Neural crest cell (in vitro differentiated cells): ENCODE data around the gene STAT3. TPM values are rescaled to one million over a fixed set of nuclear protein-coding genes. Genes with fewer than 3 reads are reported as not detected.
A peak's percentile ranks its signal among the peaks of the same experiment; 100 is the strongest.

Experiments used
- DNase-seq: peaks from one replicate; pipeline ENCODE4 v3.0.0; 2021; ENCODE audit warnings: low read depth, mixed read lengths, low spot score
- H3K27ac Mint-ChIP-seq: one replicate; pipeline ENCODE4 v1.8.0; 2021; ENCODE audit warnings: mild to moderate bottlenecking, mixed read lengths; ENCODE audit not compliant: unreplicated experiment
- H3K27me3 Mint-ChIP-seq: 2 replicates; pipeline ENCODE4 v1.8.0; 2021; ENCODE audit warnings: low read depth, mild to moderate bottlenecking, mixed read lengths
- H3K36me3 Mint-ChIP-seq: 2 replicates; pipeline ENCODE4 v1.8.0; 2021; ENCODE audit warnings: low read depth, mild to moderate bottlenecking, mixed read lengths
- H3K4me1 Mint-ChIP-seq: 2 replicates; pipeline ENCODE4 v1.8.0; 2021; ENCODE audit warnings: mixed read lengths
- H3K4me3 Mint-ChIP-seq: one replicate; pipeline ENCODE4 v1.8.0; 2021; ENCODE audit warnings: mild to moderate bottlenecking, mixed read lengths
- H3K9me3 Mint-ChIP-seq: 2 replicates; pipeline ENCODE4 v1.8.0; 2021; ENCODE audit warnings: mixed read lengths
- total RNA-seq: library from RNA; stranded (reverse); gene quantifications from 2 replicates; pipeline ENCODE4 v1.2.1, GENCODE V29; 2021
- TF ChIP-seq, protein P1 (sequence below): fragments of 200-600 bp; sonication (generic); conservative IDR thresholded peaks from 2 replicates; pipeline ENCODE4 v1.5.0; 2021; ENCODE audit warnings: antibody characterized with exemption, mild to moderate bottlenecking

Gene STAT3
- total RNA-seq, 1 donor from 2014 or later: 40.9 TPM

GRCh38 chr17:42340691-42341127, 47.5 kb downstream of the STAT3 start:
- Mint-ChIP-seq H3K4me1 (peaks cover 10% of the 10 kb centered on the region), H3K9me3 (no peaks in the 10 kb centered on the region), H3K4me3 (no peak overlapping the region), H3K27ac (no peak overlapping the region), H3K36me3 (peaks cover 3% of the 10 kb centered on the region), H3K27me3 (no peaks in the 10 kb centered on the region)
- TF ChIP-seq, protein P1, sequence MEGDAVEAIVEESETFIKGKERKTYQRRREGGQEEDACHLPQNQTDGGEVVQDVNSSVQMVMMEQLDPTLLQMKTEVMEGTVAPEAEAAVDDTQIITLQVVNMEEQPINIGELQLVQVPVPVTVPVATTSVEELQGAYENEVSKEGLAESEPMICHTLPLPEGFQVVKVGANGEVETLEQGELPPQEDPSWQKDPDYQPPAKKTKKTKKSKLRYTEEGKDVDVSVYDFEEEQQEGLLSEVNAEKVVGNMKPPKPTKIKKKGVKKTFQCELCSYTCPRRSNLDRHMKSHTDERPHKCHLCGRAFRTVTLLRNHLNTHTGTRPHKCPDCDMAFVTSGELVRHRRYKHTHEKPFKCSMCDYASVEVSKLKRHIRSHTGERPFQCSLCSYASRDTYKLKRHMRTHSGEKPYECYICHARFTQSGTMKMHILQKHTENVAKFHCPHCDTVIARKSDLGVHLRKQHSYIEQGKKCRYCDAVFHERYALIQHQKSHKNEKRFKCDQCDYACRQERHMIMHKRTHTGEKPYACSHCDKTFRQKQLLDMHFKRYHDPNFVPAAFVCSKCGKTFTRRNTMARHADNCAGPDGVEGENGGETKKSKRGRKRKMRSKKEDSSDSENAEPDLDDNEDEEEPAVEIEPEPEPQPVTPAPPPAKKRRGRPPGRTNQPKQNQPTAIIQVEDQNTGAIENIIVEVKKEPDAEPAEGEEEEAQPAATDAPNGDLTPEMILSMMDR: no peak
- no peak for DNase-seq

DNA sequence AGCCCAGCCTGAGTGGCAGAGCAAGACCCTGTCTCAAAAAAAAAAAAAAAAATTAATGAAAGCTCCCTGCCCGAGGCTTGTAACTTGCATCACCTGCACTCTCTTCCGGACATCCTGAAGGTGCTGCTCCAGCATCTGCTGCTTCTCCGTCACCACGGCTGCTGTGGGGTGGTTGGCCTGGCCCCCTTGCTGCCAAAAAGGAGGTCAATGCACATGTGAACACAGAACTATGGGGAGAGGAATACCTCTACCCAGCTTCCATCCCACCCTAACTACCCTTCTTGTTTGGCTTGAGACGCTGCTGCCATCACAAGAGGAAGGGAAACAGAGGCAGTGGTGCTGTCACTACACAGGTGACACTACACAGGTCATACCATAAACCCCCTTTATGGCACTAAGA, 49.0 kb downstream of the STAT3 start:
- no peak overlapping the region for H3K4me3 Mint-ChIP-seq
- H3K27me3 Mint-ChIP-seq: no peaks in the 10 kb centered on the region

GRCh38 chr17:42338427-42338985, 49.7 kb downstream of the STAT3 start:
- H3K27ac Mint-ChIP-seq: no peak overlapping the region
- H3K36me3 Mint-ChIP-seq: peaks cover 4% of the 10 kb centered on the region
- H3K27me3 Mint-ChIP-seq: no peaks in the 10 kb centered on the region
- no peak for DNase-seq
- no peak overlapping the region for H3K4me3 Mint-ChIP-seq
- no peaks in the 10 kb centered on the region for H3K9me3 Mint-ChIP-seq
- TF ChIP-seq, protein P1: no peak
- peaks cover 5% of the 10 kb centered on the region for H3K4me1 Mint-ChIP-seq

More for the DNA sequence above, 49.0 kb downstream of the STAT3 start:
- Mint-ChIP-seq H3K36me3 (peaks cover 3% of the 10 kb centered on the region), H3K9me3 (no peaks in the 10 kb centered on the region), H3K4me1 (peaks cover 5% of the 10 kb centered on the region), H3K27ac (no peak overlapping the region)
- DNase-seq: no peak
- TF ChIP-seq, protein P1: no peak

GRCh38 chr17:42337442-42337841, 50.8 kb downstream of the STAT3 start:
- H3K36me3 Mint-ChIP-seq: peaks cover 6% of the 10 kb centered on the region
- no peak for DNase-seq
- TF ChIP-seq, protein P1: no peak
- H3K4me3 Mint-ChIP-seq: no peak overlapping the region
- no peak overlapping the region for H3K27ac Mint-ChIP-seq
- no peaks in the 10 kb centered on the region for H3K27me3 Mint-ChIP-seq
- H3K9me3 Mint-ChIP-seq: no peaks in the 10 kb centered on the region
- peaks cover 1% of the 10 kb centered on the region for H3K4me1 Mint-ChIP-seq

DNA sequence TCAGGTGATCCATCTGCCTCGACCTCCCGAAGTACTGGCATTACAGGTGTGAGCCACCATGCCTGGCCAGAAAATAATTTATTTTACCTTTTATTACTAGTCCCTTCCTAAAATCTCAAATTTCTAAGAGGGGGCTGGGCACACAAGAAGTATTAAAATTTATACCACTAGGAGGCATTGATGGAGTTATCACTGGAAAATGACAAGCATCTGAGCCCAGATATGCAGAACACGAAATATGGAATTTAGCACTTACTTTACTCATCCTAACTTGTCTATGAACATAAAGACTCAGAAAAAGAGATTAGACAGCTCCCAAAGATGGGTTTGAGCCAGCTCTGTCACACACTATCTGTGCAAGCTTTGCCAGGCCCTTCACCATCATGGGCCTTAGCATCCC, 53.6 kb downstream of the STAT3 start:
- no peak for DNase-seq
- peaks cover 9% of the 10 kb centered on the region for H3K36me3 Mint-ChIP-seq
- TF ChIP-seq, protein P1: peak; percentile 18
- no peaks in the 10 kb centered on the region for H3K9me3 Mint-ChIP-seq
- H3K27me3 Mint-ChIP-seq: no peaks in the 10 kb centered on the region
- H3K4me1 Mint-ChIP-seq: peaks cover 3% of the 10 kb centered on the region
- no peak overlapping the region for H3K4me3 Mint-ChIP-seq
- no peak overlapping the region for H3K27ac Mint-ChIP-seq
